ENCODE measurements around the gene WDR45.

WDR45 gene

DNA sequence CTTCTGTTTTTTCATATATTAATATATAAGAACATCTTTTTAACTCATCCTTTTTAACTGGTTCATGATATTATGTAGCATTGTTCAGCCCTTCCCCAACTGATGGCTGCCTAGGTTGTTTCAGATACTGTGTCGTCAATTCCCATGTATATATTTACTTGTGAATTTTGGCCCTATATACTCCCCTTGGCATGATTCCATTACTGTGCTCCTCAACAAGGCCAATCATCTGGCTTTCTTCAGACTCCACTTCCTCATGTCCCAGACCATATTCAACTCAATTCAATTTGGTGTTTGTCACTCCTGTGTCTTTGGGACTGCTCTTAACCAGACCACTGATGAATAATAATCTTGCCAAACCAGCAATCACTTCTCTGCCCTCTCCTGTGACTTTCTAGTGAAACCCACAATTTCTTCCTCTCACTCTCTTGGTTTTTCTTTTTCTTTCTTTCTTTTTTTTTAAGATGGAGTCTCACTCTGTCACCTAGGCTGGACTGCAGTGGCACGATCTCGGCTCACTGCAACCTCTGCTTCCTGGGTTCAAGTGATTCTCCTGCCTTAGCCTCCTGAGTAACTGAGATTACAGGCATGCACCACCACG lies 2.7 kb upstream of the WDR45 start:
- in situ Hi-C loops (cut with MboI; ENCODE audit: low pct_unique_long_range_greater_than_20kb, low sequenced_read_pairs) = no loop called here
- DNase-seq = peak; percentile 21

DNA sequence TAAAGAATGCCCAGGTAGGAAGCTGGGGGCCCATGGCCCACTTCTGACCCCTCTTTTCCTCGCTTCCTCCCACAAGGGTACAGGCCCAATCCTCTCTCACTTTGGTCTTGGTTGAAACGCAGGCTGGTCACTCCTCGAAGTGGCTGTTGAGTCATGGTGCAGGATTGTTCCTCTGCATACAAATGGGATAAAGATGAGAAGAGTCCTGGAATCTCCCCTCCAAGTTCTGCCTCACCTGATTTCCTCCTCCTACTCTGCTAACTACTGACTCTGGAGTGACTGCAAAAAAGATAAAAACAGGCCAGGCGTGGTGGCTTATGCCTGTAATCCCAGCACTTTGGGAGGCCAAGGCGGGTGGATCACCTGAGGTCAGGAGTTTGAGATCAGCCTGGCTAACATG lies 1.7 kb downstream of the WDR45 start:
- DNase-seq = no peak
- in situ Hi-C loops (cut with MboI; ENCODE audit: low pct_unique_long_range_greater_than_20kb, low sequenced_read_pairs) = no loop called here

GRCh38 chrX:49075347-49075746 lies 4.3 kb downstream of the WDR45 start:
- in situ Hi-C loops (cut with MboI; ENCODE audit: low pct_unique_long_range_greater_than_20kb, low sequenced_read_pairs) = no loop called here
- DNase-seq = no peak

- in situ Hi-C loops (cut with MboI; ENCODE audit: low pct_unique_long_range_greater_than_20kb, low sequenced_read_pairs) = no loop called here
- DNase-seq = no peak
Measured at GRCh38 chrX:49073601-49074575, 5.8 kb downstream of the WDR45 start, which contains the start of gene PRAF2. TSS of gene PRAF2 (minus strand) at chrX:49074002. CDS start at chrX:49073987, 15 bp downstream.

DNA sequence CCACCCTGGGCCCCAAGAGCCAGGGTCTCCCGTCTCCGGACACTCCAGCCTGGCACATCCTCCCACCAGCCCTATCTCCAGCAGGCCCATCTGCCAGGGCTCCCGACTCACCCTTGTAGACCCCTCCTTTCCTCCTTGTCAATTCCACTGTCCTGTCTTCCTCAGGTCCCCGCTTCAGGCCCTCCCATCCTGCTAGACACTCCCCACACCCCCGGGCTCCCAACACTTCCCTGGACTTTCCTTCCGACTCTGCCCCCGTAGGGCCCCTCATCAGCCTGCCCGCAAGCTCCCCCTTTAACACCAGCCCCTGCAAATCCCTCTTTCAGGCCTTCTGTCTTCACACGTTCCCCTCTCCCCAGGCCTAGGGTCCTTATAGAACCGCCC lies 7.0 kb downstream of the WDR45 start:
- no peak for DNase-seq
- in situ Hi-C loops (cut with MboI; ENCODE audit: low pct_unique_long_range_greater_than_20kb, low sequenced_read_pairs) = no loop called here

DNA sequence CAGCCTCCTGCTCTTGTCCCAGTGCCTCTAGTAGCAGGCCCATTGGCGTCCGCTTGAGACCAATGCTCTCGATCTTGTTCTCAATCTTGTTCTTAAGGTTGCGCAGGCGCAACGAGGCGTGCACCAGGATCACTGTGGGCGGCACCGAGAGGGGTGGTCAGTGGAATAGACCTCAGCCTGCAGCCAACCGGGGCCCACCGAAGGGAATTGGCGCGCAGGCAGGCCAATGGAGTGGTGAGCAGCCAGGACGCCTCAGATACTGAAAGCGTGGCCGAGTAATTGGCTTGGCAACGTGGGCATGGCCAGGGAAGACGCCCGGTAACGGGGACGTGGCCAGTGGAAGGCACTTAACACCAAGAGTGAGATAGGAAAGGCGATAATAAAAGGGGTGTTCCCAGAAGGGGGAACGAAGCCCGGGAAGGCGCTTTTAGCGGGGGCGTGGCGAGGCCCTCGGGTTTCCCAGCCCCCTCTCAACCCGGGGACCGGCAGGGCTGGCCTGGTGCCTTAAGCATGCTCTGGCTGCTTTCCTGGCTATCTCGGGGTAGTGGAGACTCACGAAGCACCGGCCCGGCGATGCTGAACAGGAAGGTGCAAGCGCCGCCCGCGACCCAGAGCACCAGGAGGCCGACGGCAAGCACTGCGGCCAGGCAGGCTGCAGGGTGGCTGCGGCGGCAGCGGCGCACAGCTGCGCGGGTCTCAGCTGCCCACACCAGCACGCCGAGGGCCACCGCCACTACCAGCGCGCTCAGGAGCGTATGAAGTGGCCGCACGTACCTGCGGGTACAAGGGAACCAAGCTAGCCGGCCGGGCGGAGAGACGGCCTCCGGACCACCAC lies 7.6 kb downstream of the WDR45 start:
- no peak for DNase-seq
- in situ Hi-C loops (cut with MboI; ENCODE audit: low pct_unique_long_range_greater_than_20kb, low sequenced_read_pairs) = no loop called here

GRCh38 chrX:49070988-49071387 lies 8.7 kb downstream of the WDR45 start:
- in situ Hi-C loops (cut with MboI; ENCODE audit: low pct_unique_long_range_greater_than_20kb, low sequenced_read_pairs) = no loop called here
- DNase-seq = no peak

DNA sequence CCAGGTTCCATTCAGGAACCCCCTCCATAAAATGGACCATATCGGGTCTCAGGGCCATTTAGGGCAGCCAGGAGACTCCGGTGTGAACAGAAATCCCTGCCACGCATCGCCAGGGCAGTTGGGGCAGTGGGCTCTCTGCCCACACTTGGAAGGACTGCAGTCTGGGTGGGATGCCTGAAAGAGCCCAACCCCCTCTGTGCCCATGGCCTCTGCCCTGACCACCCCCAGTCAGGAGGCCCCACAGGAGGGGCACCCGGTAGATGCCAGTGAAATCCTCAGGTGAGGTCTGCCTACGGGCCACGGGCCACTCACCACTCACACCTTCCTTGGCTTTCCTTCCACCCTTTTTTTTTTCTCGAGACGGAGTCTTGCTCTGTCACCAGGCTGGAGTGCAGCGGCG lies 10.6 kb downstream of the WDR45 start:
- no peak for DNase-seq
- in situ Hi-C loops (cut with MboI; ENCODE audit: low pct_unique_long_range_greater_than_20kb, low sequenced_read_pairs) = no loop called here

GRCh38 chrX:49067285-49068120 lies 12.2 kb downstream of the WDR45 start:
- DNase-seq = no peak
- in situ Hi-C loops (cut with MboI; ENCODE audit: low pct_unique_long_range_greater_than_20kb, low sequenced_read_pairs) = no loop called here

DNA sequence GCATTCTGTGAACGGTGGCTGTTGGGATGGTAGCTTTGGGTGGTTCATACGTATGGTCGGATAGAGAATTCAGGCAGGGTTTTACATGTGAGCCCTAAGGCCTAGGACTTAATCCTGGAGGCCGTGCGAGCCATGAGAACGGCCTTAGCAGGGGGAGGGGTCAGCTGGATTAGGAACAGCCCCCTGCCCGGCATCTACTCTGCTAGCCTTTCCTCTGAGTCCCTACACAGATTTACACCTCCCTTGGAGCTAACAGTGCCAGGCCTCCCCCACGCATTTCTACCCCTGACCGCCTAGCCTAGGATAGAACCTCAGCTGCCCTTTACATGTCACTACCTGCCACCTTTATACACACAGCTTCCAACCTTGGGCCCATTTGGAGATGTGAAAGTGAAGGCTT lies 13.0 kb downstream of the WDR45 start:
- in situ Hi-C loops (cut with MboI; ENCODE audit: low pct_unique_long_range_greater_than_20kb, low sequenced_read_pairs) = no loop called here
- DNase-seq = no peak

- in situ Hi-C loops (cut with MboI; ENCODE audit: low pct_unique_long_range_greater_than_20kb, low sequenced_read_pairs) = no loop called here
- DNase-seq = no peak
Measured at GRCh38 chrX:49066278-49066677, 13.4 kb downstream of the WDR45 start.

DNA sequence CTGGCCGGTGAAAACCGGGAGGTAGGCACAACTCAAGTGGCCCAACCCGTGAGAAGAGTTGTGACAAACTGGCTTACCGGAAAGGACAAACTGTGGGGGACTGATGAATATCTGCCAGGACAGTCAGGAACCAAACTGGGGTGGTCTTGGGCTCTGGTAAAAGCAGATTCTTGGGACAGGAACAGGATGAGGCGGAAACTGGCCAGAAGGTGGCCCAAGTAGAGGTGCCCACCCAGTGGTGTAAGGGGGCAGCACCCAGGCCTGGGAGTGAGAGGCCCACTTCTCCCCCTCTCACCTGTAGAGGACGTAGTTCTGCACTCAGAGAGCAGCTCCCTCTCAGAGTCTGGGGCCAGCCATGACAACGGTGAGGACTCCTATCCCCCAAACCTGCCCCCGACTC lies 15.0 kb downstream of the WDR45 start:
- in situ Hi-C loops (cut with MboI; ENCODE audit: low pct_unique_long_range_greater_than_20kb, low sequenced_read_pairs) = no loop called here
- DNase-seq = no peak

- in situ Hi-C loops (cut with MboI; ENCODE audit: low pct_unique_long_range_greater_than_20kb, low sequenced_read_pairs) = no loop called here
- DNase-seq = no peak
Measured at GRCh38 chrX:49064303-49064702, 15.4 kb downstream of the WDR45 start.

DNA sequence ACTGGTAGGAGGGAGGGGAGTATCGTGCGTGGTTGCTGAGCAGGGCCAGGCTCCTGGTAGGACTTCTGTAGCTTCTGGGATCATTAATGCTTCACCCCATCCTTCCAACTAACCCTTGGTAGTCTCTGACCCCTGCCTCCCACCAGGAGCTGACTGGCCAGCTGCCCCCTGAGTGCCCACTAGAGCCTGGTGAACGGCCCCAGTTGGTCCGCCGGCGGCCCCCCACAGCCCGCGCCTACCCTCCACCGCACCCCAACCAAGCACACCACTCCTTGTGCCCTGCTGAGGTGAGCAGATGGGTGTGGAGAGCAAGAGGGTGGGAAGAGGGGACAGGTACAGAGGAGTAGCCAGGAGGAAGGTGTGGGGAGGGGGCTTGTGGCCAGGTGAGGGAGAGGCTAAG lies 16.0 kb downstream of the WDR45 start:
- no peak for DNase-seq
- in situ Hi-C loops (cut with MboI; ENCODE audit: low pct_unique_long_range_greater_than_20kb, low sequenced_read_pairs) = no loop called here

- no peak for DNase-seq
- in situ Hi-C loops (cut with MboI; ENCODE audit: low pct_unique_long_range_greater_than_20kb, low sequenced_read_pairs) = no loop called here
Measured at GRCh38 chrX:49061916-49062315, 17.8 kb downstream of the WDR45 start.

DNA sequence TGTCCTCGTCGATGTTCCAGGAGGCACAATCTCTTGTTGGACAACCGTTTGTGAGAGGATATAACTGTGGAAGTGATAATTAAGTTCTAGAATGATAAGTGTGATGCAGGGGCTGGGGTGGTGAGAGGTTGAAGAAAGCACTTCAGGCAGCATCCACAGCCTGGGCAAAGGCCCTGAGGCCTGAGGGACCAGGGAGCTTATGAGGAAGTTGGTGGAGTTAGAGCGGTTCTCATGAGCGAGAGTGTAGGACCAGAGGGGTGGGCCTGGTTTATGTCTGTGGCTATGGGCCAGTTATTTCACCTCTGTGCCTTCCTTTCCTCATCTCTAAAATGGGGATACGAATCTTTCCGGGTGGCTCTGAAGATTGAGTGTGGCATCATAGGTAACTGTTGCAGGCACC lies 18.2 kb downstream of the WDR45 start:
- in situ Hi-C loops (cut with MboI; ENCODE audit: low pct_unique_long_range_greater_than_20kb, low sequenced_read_pairs) = no loop called here

GRCh38 chrX:49060914-49061313 lies 18.8 kb downstream of the WDR45 start:
- DNase-seq = no peak
- in situ Hi-C loops (cut with MboI; ENCODE audit: low pct_unique_long_range_greater_than_20kb, low sequenced_read_pairs) = no loop called here

More for the DNA sequence above, 18.2 kb downstream of the WDR45 start:
- DNase-seq = no peak

DNA sequence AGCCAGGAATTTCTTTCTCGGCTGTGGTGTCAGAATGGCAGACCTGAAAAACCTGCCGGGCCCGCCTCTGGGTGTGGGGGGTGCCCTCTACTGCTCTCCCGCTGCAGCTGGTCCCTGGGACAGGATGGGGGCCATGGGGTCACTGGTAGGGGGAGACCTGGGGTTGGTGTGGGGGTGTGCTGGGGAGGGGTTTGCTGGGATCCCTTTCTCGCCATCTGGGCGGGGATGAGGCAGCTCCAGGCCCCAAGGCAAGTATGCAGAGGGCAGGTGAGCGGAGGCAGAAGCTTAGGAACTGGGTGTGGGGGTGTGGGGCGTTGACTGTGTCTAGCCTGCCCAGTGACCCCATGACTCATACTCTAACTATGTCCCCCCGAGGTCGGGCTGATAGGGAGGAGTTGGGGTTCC lies 20.0 kb downstream of the WDR45 start:
- in situ Hi-C loops (cut with MboI; ENCODE audit: low pct_unique_long_range_greater_than_20kb, low sequenced_read_pairs) = no loop called here
- DNase-seq = no peak

DNA sequence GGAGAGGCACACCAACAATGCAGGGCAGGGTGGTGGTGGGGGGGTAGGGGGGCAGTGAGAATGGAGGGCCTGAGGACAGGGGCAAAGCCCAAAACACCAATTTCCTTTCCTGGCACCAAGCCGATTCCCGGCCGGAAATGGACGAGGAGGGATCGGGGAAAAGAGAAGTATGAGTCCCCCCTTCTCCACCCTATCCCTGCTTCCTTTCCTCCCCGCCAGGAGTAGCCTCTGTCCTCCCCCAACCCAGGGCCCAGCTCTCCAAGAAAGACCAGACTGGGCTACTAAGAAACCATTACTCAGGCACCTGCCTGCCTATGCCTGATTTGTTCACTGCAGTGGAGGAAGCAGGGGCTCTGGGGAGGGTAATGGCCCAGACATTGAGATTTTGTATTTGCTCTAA lies 20.5 kb downstream of the WDR45 start:
- no peak for DNase-seq
- in situ Hi-C loops (cut with MboI; ENCODE audit: low pct_unique_long_range_greater_than_20kb, low sequenced_read_pairs) = no loop called here
